ENCODE measurements around the gene NAA80. TPM values are rescaled to one million over a fixed set of nuclear protein-coding genes. Genes with fewer than 3 reads are reported as not detected.
A peak's percentile ranks its signal among the peaks of the same experiment; 100 is the strongest.

The NAA80 gene
- total and polyA plus RNA-seq, 2 of the 13 experiments (the other 11 are each of a cell fraction or from before 2014, with no cell fraction given) = 3.4 to 8.7 TPM

DNA sequence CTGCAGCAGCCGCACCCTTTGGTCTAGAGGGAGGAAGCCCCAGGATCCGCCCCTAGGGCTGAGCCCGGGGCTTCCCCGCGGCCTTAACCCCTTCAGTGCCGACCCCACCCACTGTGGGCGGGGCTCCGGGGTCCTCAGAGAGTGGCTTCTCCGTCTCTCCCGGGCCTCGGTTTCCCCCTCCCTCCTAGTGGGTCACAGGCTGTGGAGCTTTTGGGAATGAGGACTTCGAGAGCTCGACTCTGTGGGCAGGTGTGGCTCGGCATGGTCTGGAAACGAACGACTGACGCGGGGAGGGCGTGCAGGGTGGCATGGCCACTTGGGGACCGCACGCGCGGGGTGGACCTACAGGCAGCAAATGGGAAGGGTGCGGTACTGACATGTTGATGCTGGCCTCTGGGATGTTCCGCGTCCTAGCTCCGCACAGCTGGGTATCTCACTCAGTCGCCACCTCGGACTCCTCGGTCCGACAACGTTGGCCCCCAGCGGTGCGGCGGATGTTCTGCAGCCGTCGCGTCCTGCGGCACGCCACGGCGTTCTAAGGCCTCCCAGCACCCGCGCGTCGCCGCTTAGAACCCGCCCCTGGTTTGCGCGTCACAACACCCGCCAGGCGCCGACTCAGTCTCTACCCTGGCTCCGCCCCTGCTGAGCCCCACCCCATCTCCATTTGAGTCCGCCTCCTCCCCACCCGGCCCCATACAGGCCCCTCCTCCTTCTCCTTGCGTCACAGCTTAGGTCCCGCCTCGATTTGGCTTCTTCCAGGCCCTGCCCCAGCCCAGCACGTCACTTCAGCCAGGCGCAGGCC, at the start of gene NAA80, which contains the start of gene HYAL3 (continued):
- TF ChIP-seq ZNF136 (CRISPR knock-in tag; IDR thresholded peaks at IDR 0.05; ENCODE audit: low read depth) = no peak
- TF ChIP-seq TBX3 (IDR thresholded peaks at IDR 0.05; ENCODE audit: borderline replicate concordance) = peak; percentile 33; the same call in 1 of the 2 replicates
- peak; percentile 15; the same call in 1 of the 2 replicates for TF ChIP-seq ZNF776 (CRISPR knock-in tag; IDR thresholded peaks at IDR 0.05)
- no peak for TF ChIP-seq RCOR2 (CRISPR knock-in tag; IDR thresholded peaks at IDR 0.05)
- 0 out of 2 replicates have a peak, but pooled peaks have one; percentile 55 for TF ChIP-seq ZMAT3 (CRISPR knock-in tag; conservative IDR thresholded peaks at IDR 0.05)
- peak; percentile 2; the same call in 1 of the 2 replicates for TF ChIP-seq ZNF333 (CRISPR knock-in tag; IDR thresholded peaks at IDR 0.05; ENCODE audit: borderline replicate concordance)
- TF ChIP-seq, protein P1, sequence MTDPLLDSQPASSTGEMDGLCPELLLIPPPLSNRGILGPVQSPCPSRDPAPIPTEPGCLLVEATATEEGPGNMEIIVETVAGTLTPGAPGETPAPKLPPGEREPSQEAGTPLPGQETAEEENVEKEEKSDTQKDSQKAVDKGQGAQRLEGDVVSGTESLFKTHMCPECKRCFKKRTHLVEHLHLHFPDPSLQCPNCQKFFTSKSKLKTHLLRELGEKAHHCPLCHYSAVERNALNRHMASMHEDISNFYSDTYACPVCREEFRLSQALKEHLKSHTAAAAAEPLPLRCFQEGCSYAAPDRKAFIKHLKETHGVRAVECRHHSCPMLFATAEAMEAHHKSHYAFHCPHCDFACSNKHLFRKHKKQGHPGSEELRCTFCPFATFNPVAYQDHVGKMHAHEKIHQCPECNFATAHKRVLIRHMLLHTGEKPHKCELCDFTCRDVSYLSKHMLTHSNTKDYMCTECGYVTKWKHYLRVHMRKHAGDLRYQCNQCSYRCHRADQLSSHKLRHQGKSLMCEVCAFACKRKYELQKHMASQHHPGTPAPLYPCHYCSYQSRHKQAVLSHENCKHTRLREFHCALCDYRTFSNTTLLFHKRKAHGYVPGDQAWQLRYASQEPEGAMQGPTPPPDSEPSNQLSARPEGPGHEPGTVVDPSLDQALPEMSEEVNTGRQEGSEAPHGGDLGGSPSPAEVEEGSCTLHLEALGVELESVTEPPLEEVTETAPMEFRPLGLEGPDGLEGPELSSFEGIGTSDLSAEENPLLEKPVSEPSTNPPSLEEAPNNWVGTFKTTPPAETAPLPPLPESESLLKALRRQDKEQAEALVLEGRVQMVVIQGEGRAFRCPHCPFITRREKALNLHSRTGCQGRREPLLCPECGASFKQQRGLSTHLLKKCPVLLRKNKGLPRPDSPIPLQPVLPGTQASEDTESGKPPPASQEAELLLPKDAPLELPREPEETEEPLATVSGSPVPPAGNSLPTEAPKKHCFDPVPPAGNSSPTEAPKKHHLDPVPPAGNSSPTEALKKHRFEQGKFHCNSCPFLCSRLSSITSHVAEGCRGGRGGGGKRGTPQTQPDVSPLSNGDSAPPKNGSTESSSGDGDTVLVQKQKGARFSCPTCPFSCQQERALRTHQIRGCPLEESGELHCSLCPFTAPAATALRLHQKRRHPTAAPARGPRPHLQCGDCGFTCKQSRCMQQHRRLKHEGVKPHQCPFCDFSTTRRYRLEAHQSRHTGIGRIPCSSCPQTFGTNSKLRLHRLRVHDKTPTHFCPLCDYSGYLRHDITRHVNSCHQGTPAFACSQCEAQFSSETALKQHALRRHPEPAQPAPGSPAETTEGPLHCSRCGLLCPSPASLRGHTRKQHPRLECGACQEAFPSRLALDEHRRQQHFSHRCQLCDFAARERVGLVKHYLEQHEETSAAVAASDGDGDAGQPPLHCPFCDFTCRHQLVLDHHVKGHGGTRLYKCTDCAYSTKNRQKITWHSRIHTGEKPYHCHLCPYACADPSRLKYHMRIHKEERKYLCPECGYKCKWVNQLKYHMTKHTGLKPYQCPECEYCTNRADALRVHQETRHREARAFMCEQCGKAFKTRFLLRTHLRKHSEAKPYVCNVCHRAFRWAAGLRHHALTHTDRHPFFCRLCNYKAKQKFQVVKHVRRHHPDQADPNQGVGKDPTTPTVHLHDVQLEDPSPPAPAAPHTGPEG (CRISPR knock-in tag; IDR thresholded peaks at IDR 0.05) = peak; percentile 35; the same call in 1 of the 2 replicates
- TF ChIP-seq GATAD2A (CRISPR knock-in tag; IDR thresholded peaks at IDR 0.05) = peak; percentile 31
